ENCODE results near the gene FGF14. TPM values are rescaled to one million over a fixed set of nuclear protein-coding genes. Genes with fewer than 3 reads are reported as not detected.
"Not testable (repeated sequence)": the region's sequence is repeated elsewhere in the genome, so short reads cannot be mapped to it uniquely, and the experiment has no call there.

The FGF14 gene
- total and polyA plus RNA-seq, 2 experiments from 2014 or later: 0.73 TPM; not detected in 1

GRCh38 chr13:102017248-102017647 lies 384.6 kb downstream of the FGF14 start:
- no peaks in the 10 kb centered on the region for H3K27me3 ChIP-seq
- no peaks in the 10 kb centered on the region for H4K20me1 ChIP-seq (ENCODE audit: insufficient read depth, poor library complexity, severe bottlenecking)
- no peaks in the 10 kb centered on the region for H3K36me3 ChIP-seq (replicated peaks; ENCODE audit: insufficient read depth, low read depth)
- no peak overlapping the region for H2AFZ ChIP-seq
- no peak overlapping the region for H3K4me2 ChIP-seq
- H3K9me2 ChIP-seq (replicated peaks; ENCODE audit: insufficient read depth): no peaks in the 10 kb centered on the region
- no peak for DNase-seq (ENCODE audit: low spot score)
- no peak overlapping the region for H3K4me3 ChIP-seq
- TF ChIP-seq CTCF (IDR thresholded peaks at IDR 0.05; ENCODE audit: poor library complexity) (no peak), EZH2 (IDR thresholded peaks at IDR 0.05; ENCODE audit: borderline replicate concordance) (no peak), EZH2phosphoT487 (IDR thresholded peaks at IDR 0.05; ENCODE audit: low read depth, severe bottlenecking, unreplicated experiment) (no peak)
- H3K27ac ChIP-seq: no peak overlapping the region
- H3K4me1 ChIP-seq (ENCODE audit: insufficient read depth): no peaks in the 10 kb centered on the region
- no peaks in the 10 kb centered on the region for H3K79me2 ChIP-seq
- no peaks in the 10 kb centered on the region for H3K9me3 ChIP-seq (ENCODE audit: low read depth)

GRCh38 chr13:102012299-102013293 lies 389.3 kb downstream of the FGF14 start:
- H3K9me2 ChIP-seq (replicated peaks; ENCODE audit: insufficient read depth): no peaks in the 10 kb centered on the region
- no peaks in the 10 kb centered on the region for H3K36me3 ChIP-seq (replicated peaks; ENCODE audit: insufficient read depth, low read depth)
- H3K9me3 ChIP-seq (ENCODE audit: low read depth): no peaks in the 10 kb centered on the region
- TF ChIP-seq EZH2 (IDR thresholded peaks at IDR 0.05; ENCODE audit: borderline replicate concordance): no peak
- no peak for TF ChIP-seq CTCF (IDR thresholded peaks at IDR 0.05; ENCODE audit: poor library complexity)
- TF ChIP-seq EZH2phosphoT487 (IDR thresholded peaks at IDR 0.05; ENCODE audit: low read depth, severe bottlenecking, unreplicated experiment): no peak
- no peak for DNase-seq (ENCODE audit: low spot score)
- H3K79me2 ChIP-seq: no peaks in the 10 kb centered on the region
- no peaks in the 10 kb centered on the region for H3K27me3 ChIP-seq
- no peaks in the 10 kb centered on the region for H3K4me1 ChIP-seq (ENCODE audit: insufficient read depth)
- H2AFZ ChIP-seq: no peak overlapping the region
- H4K20me1 ChIP-seq (ENCODE audit: insufficient read depth, poor library complexity, severe bottlenecking): no peaks in the 10 kb centered on the region
- no peak overlapping the region for H3K27ac ChIP-seq
- no peak overlapping the region for H3K4me2 ChIP-seq
- WGBS (ENCODE audit: low lambda C conversion rate, missing lambda C conversion rate): 78% methylated on average over 7 of the region's 7 CpGs
- H3K4me3 ChIP-seq: no peak overlapping the region

GRCh38 chr13:102011455-102011854 lies 390.4 kb downstream of the FGF14 start:
- H3K27me3 ChIP-seq; H3K4me2 ChIP-seq; H3K27ac ChIP-seq; H3K9me3 ChIP-seq (ENCODE audit: low read depth); DNase-seq (ENCODE audit: low spot score); H3K4me3 ChIP-seq; H3K9me2 ChIP-seq (replicated peaks; ENCODE audit: insufficient read depth); H3K36me3 ChIP-seq (replicated peaks; ENCODE audit: insufficient read depth, low read depth); H3K4me1 ChIP-seq (ENCODE audit: insufficient read depth); H3K79me2 ChIP-seq; H4K20me1 ChIP-seq (ENCODE audit: insufficient read depth, poor library complexity, severe bottlenecking); H2AFZ ChIP-seq: not testable (repeated sequence)
- WGBS (ENCODE audit: low lambda C conversion rate, missing lambda C conversion rate): 83% methylated on average over 5 of the region's 5 CpGs

GRCh38 chr13:102003848-102004570 lies 397.8 kb downstream of the FGF14 start:
- WGBS (ENCODE audit: low lambda C conversion rate, missing lambda C conversion rate): 77% methylated on average over 5 of the region's 5 CpGs
- Histone ChIP-seq H3K9me3 (ENCODE audit: low read depth) (no peaks in the 10 kb centered on the region), H3K9me2 (replicated peaks; ENCODE audit: insufficient read depth) (no peaks in the 10 kb centered on the region), H3K36me3 (replicated peaks; ENCODE audit: insufficient read depth, low read depth) (no peaks in the 10 kb centered on the region), H4K20me1 (ENCODE audit: insufficient read depth, poor library complexity, severe bottlenecking) (no peaks in the 10 kb centered on the region), H3K4me1 (ENCODE audit: insufficient read depth) (no peaks in the 10 kb centered on the region), H3K4me2 (no peak overlapping the region), H3K27ac (no peak overlapping the region), H3K27me3 (no peaks in the 10 kb centered on the region), H3K4me3 (no peak overlapping the region), H3K79me2 (no peaks in the 10 kb centered on the region), H2AFZ (no peak overlapping the region)
- TF ChIP-seq EZH2phosphoT487 (IDR thresholded peaks at IDR 0.05; ENCODE audit: low read depth, severe bottlenecking, unreplicated experiment) (no peak), EZH2 (IDR thresholded peaks at IDR 0.05; ENCODE audit: borderline replicate concordance) (no peak), CTCF (IDR thresholded peaks at IDR 0.05; ENCODE audit: poor library complexity) (no peak)
- DNase-seq (ENCODE audit: low spot score): no peak
